Measurements from ENCODE around the gene SLC39A1. TPM values are rescaled to one million over a fixed set of nuclear protein-coding genes. Genes with fewer than 3 reads are reported as not detected.
"Not testable (repeated sequence)": the region's sequence is repeated elsewhere in the genome, so short reads cannot be mapped to it uniquely, and the experiment has no call there.

The SLC39A1 gene
- total and polyA plus RNA-seq, 9 of the 15 experiments (the other 6 are each of a cell fraction or from before 2014, with no cell fraction given): 9.9 to 81.1 (median 62.7) TPM

DNA sequence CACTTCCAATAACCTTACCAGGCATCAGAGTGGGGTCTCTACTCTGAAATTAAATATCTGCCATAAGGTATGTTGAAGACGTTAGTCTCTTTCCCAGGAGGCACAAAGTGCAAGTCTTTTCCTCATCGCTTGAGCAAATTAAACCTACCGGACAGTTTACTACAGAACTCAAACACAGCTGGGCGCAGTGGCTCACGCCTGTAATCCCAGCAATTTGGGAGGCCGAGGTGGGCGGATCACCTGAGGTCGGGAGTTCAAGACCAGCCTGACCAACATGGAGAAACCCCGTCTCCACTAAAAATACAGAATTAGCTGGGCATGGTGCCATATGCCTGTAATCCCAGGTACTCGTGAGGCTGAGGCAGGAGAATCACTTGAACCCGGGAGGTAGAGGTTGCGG lies 15.8 kb upstream of the SLC39A1 start:
- H3K27me3 ChIP-seq (ENCODE audit: control insufficient read depth in 2 of 2, insufficient read depth in 2 of 2, low read length in 2 of 2); CTCF ChIA-PET (ENCODE audit: low intra/inter-chr PET ratio); DNase-seq (ENCODE audit: extremely low read depth in 1 of 4, low spot score in 3 of 4); ATAC-seq; H4K20me1 ChIP-seq (replicated peaks; ENCODE audit: control insufficient read depth, insufficient read depth, low read length); BruUV-seq (replicated peaks); FAIRE-seq; H3K9me1 ChIP-seq (ENCODE audit: control insufficient read depth, insufficient read depth, low read length); in situ Hi-C loops (cut with MboI); H3K9me3 ChIP-seq (replicated peaks; ENCODE audit: control insufficient read depth, insufficient read depth, low read depth, low read length); TF ChIP-seq NR2C1 (tag; IDR thresholded peaks at IDR 0.05): not testable (repeated sequence)
- POLR2A ChIA-PET: interaction anchor here (0.6 to 5.6 kb wide), 5 partner anchors 8 to 189 kb away, joined by 3 to 104 read pairs (median 3); partner anchors contain the start of genes CREB3L4 and RPS27
- peak overlapping the region; percentile 84 for H3K4me3 ChIP-seq
- H2AFZ ChIP-seq (ENCODE audit: low read depth, low read length): peak overlapping the region; percentile 89
- peak overlapping the region; percentile 99 for H3K4me2 ChIP-seq (ENCODE audit: insufficient read depth, low read length)
- peaks cover 13 to 19% of the 10 kb centered on the region in 2 experiments; a peak in 4 of 5 replicates for H3K4me1 ChIP-seq (replicated peaks in 1 of 2; ENCODE audit: control insufficient read depth in 2 of 2, insufficient read depth in 2 of 2, low read length in 2 of 2)
- intact Hi-C loops (cut with micrococcal nuclease): loop anchor here (2.0 kb wide), 1 partner anchor 56 kb away; the partner anchor contains the start of gene GATAD2B
- TF ChIP-seq TFAP4 (CRISPR knock-in tag; IDR thresholded peaks at IDR 0.05; ENCODE audit: borderline replicate concordance) (0 out of 2 replicates have a peak, but pooled peaks have one; percentile 28), KDM1A (IDR thresholded peaks at IDR 0.05) (0 out of 4 replicates have a peak, but pooled peaks of 1 of the 2 experiments have one; percentile 8), BCOR (IDR thresholded peaks at IDR 0.05) (0 out of 2 replicates have a peak, but pooled peaks have one; percentile 34), EGR1 (conservative IDR thresholded peaks at IDR 0.05) (peak; percentile 63), KLF13 (tag; IDR thresholded peaks at IDR 0.05; ENCODE audit: borderline replicate concordance, low read depth) (peak; percentile 37; the same call in 1 of the 2 replicates), NR2C1 (IDR thresholded peaks at IDR 0.05) (0 out of 2 replicates have a peak, but pooled peaks have one; percentile 23), NFIC (IDR thresholded peaks at IDR 0.05) (peak; percentile 50), DIDO1 (tag; IDR thresholded peaks at IDR 0.05; ENCODE audit: low read depth) (0 out of 2 replicates have a peak, but pooled peaks have one; percentile 24)
- peak overlapping the region in 1 of 2 experiments; percentile 98; a peak in 2 of 4 replicates for H3K9ac ChIP-seq (ENCODE audit: insufficient read depth in 1 of 2, low read depth in 2 of 2, low read length in 2 of 2)
- H3K36me3 ChIP-seq (ENCODE audit: control insufficient read depth, insufficient read depth, low read length): peaks cover 42% of the 10 kb centered on the region
- peak overlapping the region; percentile 91 for H3K27ac ChIP-seq (ENCODE audit: extremely low read depth, low read depth, low read length)
- WGBS (ENCODE audit: insufficient coverage, low coverage, missing lambda C conversion rate): 36% methylated on average over 11 of the region's 12 CpGs
- peaks cover 42% of the 10 kb centered on the region for H3K79me2 ChIP-seq (ENCODE audit: control insufficient read depth, insufficient read depth, low read length)
